WI38 (cell line): ENCODE measurements around the gene ICAM5.
"Not testable (repeated sequence)": the region's sequence is repeated elsewhere in the genome, so short reads cannot be mapped to it uniquely, and the experiment has no call there.

Source experiments
- H3K4me3 ChIP-seq: 2 replicates; pipeline ENCODE4 v1.5.1; 2011; ENCODE audit warnings: low read depth, mild to moderate bottlenecking, control low read depth, low read length
- CTCF ChIP-seq: IDR thresholded peaks from 2 replicates; pipeline ENCODE4 v1.5.1; 2012; ENCODE audit warnings: low read depth, mild to moderate bottlenecking, control low read depth, low read length

ICAM5 gene

GRCh38 chr19:10289836-10290356 is at the start of gene ICAM5:
ICAM5 (plus strand) TSS chr19:10289952; CDS start chr19:10290044, 92 bp downstream.
- H3K4me3 ChIP-seq: peak within 1 kb of the TSS; percentile 69
- TF ChIP-seq CTCF: no peak

- H3K4me3 ChIP-seq: not testable (repeated sequence)
Measured at GRCh38 chr19:10241826-10242449, 47.8 kb upstream of the ICAM5 start.

DNA sequence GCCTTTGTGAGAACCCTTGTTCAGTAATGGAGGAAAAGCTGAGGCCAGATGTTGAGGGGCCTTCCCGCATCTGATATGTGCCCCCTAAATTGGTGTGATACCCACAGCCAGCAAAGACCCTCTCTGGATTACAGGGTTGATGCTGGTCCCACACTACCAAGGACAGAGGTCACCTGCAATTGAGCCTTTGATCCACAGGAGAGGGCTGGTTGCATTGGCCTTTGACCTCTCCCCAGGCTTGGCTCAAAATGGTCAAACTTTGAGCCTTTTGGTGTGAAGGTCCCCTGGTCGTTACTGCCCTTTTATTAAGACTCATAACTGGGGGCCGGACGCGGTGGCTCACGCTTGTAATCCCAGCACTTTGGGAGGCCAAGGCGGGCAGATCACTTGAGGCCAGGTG is 46.1 kb upstream of the ICAM5 start:
- no peak for TF ChIP-seq CTCF

GRCh38 chr19:10245189-10245939 is 44.4 kb upstream of the ICAM5 start:
- no peak for TF ChIP-seq CTCF
- H3K4me3 ChIP-seq: no peak overlapping the region

More for the DNA sequence above, 46.1 kb upstream of the ICAM5 start:
- H3K4me3 ChIP-seq: no peak overlapping the region

GRCh38 chr19:10246511-10246910 is 43.2 kb upstream of the ICAM5 start:
- no peak for TF ChIP-seq CTCF
- H3K4me3 ChIP-seq: no peak overlapping the region

DNA sequence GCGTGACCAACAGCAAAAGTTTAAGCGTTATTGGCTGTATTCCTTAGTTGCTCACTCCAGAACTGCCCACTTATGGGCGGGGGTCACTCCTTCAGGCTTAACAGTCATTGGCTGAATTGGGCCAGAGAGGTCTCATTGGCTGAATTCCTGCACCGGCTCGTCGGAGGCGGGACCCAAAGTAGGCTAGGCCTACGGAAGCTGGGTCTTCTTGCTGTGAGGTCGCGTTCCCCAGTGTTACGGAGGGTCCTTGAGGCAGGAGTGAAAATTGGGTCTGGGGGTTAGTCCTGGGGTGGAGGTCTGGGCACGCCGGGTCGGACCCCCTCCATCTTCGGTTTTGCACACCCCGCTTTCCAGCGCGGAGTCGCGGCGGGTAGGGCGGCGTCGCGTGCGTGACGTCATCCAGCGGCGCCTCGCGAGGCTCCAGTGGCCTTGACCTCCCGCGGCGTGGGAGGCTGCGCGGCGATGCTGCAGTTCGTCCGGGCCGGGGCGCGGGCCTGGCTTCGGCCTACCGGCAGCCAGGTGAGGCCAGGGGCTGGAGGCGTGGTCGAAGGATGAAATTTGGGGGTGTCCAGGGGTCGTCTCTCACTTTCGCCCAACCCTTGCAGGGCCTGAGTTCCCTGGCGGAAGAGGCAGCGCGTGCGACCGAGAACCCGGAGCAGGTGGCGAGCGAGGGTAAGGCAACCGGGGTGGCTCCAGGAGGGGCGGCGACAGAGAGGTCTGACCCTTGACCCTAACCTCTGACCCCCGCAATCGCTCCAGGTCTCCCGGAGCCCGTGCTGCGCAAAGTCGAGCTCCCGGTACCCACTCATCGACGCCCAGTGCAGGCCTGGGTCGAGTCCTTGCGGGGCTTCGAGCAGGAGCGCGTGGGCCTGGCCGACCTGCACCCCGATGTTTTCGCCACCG is 37.7 kb upstream of the ICAM5 start, which contains the start of gene MRPL4:
Gene MRPL4 (plus strand): TSS at position 423 of the 903 bp plus-strand sequence. CDS start 40 bp downstream, at position 463.
- peak within 1 kb of the TSS; percentile 74 for H3K4me3 ChIP-seq
- TF ChIP-seq CTCF: no peak

DNA sequence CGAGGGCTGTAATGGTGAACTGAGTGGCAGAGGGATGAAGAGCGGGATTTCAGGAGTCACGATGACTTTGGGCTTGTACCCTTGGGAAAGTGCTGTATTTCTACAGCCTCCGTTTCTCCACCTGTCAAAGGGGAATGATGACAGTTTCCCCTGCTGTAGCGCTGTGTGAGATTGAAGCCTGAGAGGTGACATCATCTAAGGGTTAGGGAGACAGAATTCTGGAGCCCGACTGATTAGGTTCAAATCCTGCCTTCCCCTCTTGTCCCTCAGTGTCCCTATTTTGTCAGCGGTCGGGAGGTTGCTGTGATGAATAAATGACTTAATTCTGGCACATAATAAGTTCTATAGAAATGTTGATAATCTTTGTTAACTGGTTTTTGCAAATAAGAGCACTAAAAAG is 37.0 kb upstream of the ICAM5 start:
- TF ChIP-seq CTCF: no peak
- H3K4me3 ChIP-seq: peak overlapping the region; percentile 74
